VCaP (cell line): ENCODE data around the gene KCNMA1.
A peak's percentile ranks its signal among the peaks of the same experiment; 100 is the strongest.

ENCODE experiments used
- H3K27ac ChIP-seq: fragments of 450-650 bp; 2 replicates; pipeline ENCODE4 v1.5.1; 2017
- CTCF ChIP-seq: fragments of 450-650 bp; conservative IDR thresholded peaks from 2 replicates; pipeline ENCODE4 v1.5.1; 2017; ENCODE audit warnings: mild to moderate bottlenecking, moderate library complexity

KCNMA1 gene

GRCh38 chr10:77231884-77232610, 405.6 kb downstream of the KCNMA1 start:
- no peak for TF ChIP-seq CTCF
- H3K27ac ChIP-seq = no peak overlapping the region

- no peak overlapping the region for H3K27ac ChIP-seq
- TF ChIP-seq CTCF = no peak
Measured at GRCh38 chr10:77231375-77231774, 406.2 kb downstream of the KCNMA1 start.

GRCh38 chr10:77230194-77230593, 407.4 kb downstream of the KCNMA1 start:
- TF ChIP-seq CTCF = no peak
- no peak overlapping the region for H3K27ac ChIP-seq

GRCh38 chr10:77229704-77230103, 407.9 kb downstream of the KCNMA1 start:
- no peak for TF ChIP-seq CTCF
- H3K27ac ChIP-seq = no peak overlapping the region

GRCh38 chr10:77228559-77228958, 409.0 kb downstream of the KCNMA1 start:
- TF ChIP-seq CTCF = no peak
- H3K27ac ChIP-seq = peak overlapping the region; percentile 45

GRCh38 chr10:77226853-77227565, 410.6 kb downstream of the KCNMA1 start:
- TF ChIP-seq CTCF = no peak

GRCh38 chr10:77226452-77226851, 411.2 kb downstream of the KCNMA1 start:
- TF ChIP-seq CTCF = no peak
- H3K27ac ChIP-seq = no peak overlapping the region

More at GRCh38 chr10:77226853-77227565, 410.6 kb downstream of the KCNMA1 start:
- no peak overlapping the region for H3K27ac ChIP-seq
